GM11168 (cell line): ENCODE results near the gene MRPL42.
"Not testable (repeated sequence)": the region's sequence is repeated elsewhere in the genome, so short reads cannot be mapped to it uniquely, and the experiment has no call there.

Source experiments
- in situ Hi-C: fragments of 300-500 bp; cut with MboI; formaldehyde crosslinking; loops from one replicate; pipeline ENCODE4 v1.12.0; 2022; ENCODE audit warnings: low sequenced_read_pairs; ENCODE audit not compliant: unreplicated experiment

The MRPL42 gene

GRCh38 chr12:93484315-93484981 is 17.1 kb downstream of the MRPL42 start:
- in situ Hi-C loops: no loop called here

GRCh38 chr12:93492808-93493207 is 25.5 kb downstream of the MRPL42 start:
- in situ Hi-C loops: not testable (repeated sequence)

GRCh38 chr12:93494096-93494495 is 26.8 kb downstream of the MRPL42 start:
- in situ Hi-C loops: no loop called here

GRCh38 chr12:93497456-93497855 is 30.1 kb downstream of the MRPL42 start:
- in situ Hi-C loops: no loop called here

GRCh38 chr12:93498813-93499212 is 31.5 kb downstream of the MRPL42 start:
- in situ Hi-C loops: not testable (repeated sequence)

- in situ Hi-C loops: loop anchor here (10.0 kb wide), 1 partner anchor 595 kb away; no protein-coding TSS in a partner anchor
Measured at GRCh38 chr12:93500201-93500600, 32.9 kb downstream of the MRPL42 start.

- in situ Hi-C loops: loop anchor here (10.0 kb wide), 1 partner anchor 594 kb away; no protein-coding TSS in a partner anchor
Measured at GRCh38 chr12:93500667-93501066, 33.4 kb downstream of the MRPL42 start.

- in situ Hi-C loops: loop anchor here (10.0 kb wide), 1 partner anchor 592 kb away; no protein-coding TSS in a partner anchor
Measured at GRCh38 chr12:93502802-93503623, 35.7 kb downstream of the MRPL42 start.

- in situ Hi-C loops: loop anchor here (10.0 kb wide), 1 partner anchor 588 kb away; no protein-coding TSS in a partner anchor
Measured at GRCh38 chr12:93507165-93507564, 39.9 kb downstream of the MRPL42 start.

- in situ Hi-C loops: loop anchor here (10.0 kb wide), 1 partner anchor 585 kb away; no protein-coding TSS in a partner anchor
Measured at GRCh38 chr12:93509506-93509905, 42.2 kb downstream of the MRPL42 start.

- in situ Hi-C loops: no loop called here
Measured at GRCh38 chr12:93514853-93515252, 47.5 kb downstream of the MRPL42 start.

- in situ Hi-C loops: no loop called here
Measured at GRCh38 chr12:93518725-93519124, 51.4 kb downstream of the MRPL42 start.

- in situ Hi-C loops: no loop called here
Measured at GRCh38 chr12:93519859-93520258, 52.5 kb downstream of the MRPL42 start.

GRCh38 chr12:93520454-93520853 is 53.1 kb downstream of the MRPL42 start:
- in situ Hi-C loops: no loop called here

- in situ Hi-C loops: no loop called here
Measured at GRCh38 chr12:93521225-93522080, 54.1 kb downstream of the MRPL42 start.

- in situ Hi-C loops: no loop called here
Measured at GRCh38 chr12:93524386-93525133, 57.2 kb downstream of the MRPL42 start.

- in situ Hi-C loops: no loop called here
Measured at GRCh38 chr12:93526786-93527428, 59.6 kb downstream of the MRPL42 start.

- in situ Hi-C loops: no loop called here
Measured at GRCh38 chr12:93530358-93530757, 63.0 kb downstream of the MRPL42 start.

GRCh38 chr12:93533310-93533709 is 66.0 kb downstream of the MRPL42 start:
- in situ Hi-C loops: no loop called here
